DND-41 (cell line): ENCODE results near the gene SMIM35.

Experiments
- EZH2 ChIP-seq: IDR thresholded peaks from 3 replicates; pipeline ENCODE4 v1.6.1; 2012; ENCODE audit warnings: borderline replicate concordance, low read depth, mild to moderate bottlenecking, moderate library complexity, low read length, inconsistent platforms; ENCODE audit not compliant: severe bottlenecking
- TF ChIP-seq, protein P1 (sequence below): IDR thresholded peaks from 2 replicates; pipeline ENCODE4 v1.5.1; 2012; ENCODE audit warnings: borderline replicate concordance, low read length, moderate library complexity, mild to moderate bottlenecking; ENCODE audit not compliant: poor library complexity, severe bottlenecking; ENCODE audit errors: extremely low read depth

DNA sequence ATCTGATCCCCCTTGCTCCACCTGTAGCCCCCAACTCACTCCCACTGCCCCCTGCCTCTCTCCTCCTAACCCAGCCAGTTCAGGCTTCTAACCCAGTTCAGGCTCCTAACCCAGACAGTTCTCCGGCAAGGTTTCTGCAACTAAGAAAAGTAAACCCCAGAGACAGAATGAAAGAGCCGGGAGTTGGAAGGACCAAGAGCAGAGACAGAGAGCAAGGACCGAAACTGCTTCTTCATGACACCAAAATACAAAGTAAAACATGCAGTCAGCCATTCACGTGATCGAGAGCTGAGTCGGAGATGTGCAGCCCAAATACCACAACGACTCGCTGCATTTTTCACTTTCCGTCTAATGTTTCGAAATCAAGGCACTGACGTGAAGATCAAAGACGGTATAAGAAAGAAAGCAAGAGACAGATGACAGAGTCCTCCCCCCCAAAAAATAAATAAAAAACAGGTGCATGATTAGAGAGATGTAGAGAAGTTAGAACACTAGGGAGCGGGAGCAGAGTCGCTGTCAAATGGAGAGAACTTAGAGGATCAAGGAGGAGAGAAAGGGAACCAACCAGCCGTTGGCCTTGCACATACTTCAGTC lies 99.7 kb downstream of the SMIM35 start:
- TF ChIP-seq, protein P1, sequence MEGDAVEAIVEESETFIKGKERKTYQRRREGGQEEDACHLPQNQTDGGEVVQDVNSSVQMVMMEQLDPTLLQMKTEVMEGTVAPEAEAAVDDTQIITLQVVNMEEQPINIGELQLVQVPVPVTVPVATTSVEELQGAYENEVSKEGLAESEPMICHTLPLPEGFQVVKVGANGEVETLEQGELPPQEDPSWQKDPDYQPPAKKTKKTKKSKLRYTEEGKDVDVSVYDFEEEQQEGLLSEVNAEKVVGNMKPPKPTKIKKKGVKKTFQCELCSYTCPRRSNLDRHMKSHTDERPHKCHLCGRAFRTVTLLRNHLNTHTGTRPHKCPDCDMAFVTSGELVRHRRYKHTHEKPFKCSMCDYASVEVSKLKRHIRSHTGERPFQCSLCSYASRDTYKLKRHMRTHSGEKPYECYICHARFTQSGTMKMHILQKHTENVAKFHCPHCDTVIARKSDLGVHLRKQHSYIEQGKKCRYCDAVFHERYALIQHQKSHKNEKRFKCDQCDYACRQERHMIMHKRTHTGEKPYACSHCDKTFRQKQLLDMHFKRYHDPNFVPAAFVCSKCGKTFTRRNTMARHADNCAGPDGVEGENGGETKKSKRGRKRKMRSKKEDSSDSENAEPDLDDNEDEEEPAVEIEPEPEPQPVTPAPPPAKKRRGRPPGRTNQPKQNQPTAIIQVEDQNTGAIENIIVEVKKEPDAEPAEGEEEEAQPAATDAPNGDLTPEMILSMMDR: no peak
- TF ChIP-seq EZH2: no peak
